Ramos (cell line): Measurements from ENCODE around the gene BTBD7.
"Not testable (repeated sequence)": the region's sequence is repeated elsewhere in the genome, so short reads cannot be mapped to it uniquely, and the experiment has no call there.

Source experiments
- in situ Hi-C: fragments of 300-500 bp; cut with MboI; formaldehyde crosslinking; loops from one replicate; pipeline ENCODE4 v1.14.3; 2022; ENCODE audit warnings: low sequenced_read_pairs; ENCODE audit not compliant: unreplicated experiment

The BTBD7 gene

GRCh38 chr14:93332853-93333630 lies at the start of gene BTBD7:
TSS of gene BTBD7 (minus strand) at chr14:93333036. CDS start at chr14:93296051, 36,985 bp downstream.
- in situ Hi-C loops = no loop called here

- in situ Hi-C loops = no loop called here
Observed at GRCh38 chr14:93381644-93382043, 48.8 kb upstream of the BTBD7 start.

- in situ Hi-C loops = no loop called here
Observed at GRCh38 chr14:93379831-93380230, 47.0 kb upstream of the BTBD7 start.

GRCh38 chr14:93375673-93376156 lies 42.9 kb upstream of the BTBD7 start:
- in situ Hi-C loops = no loop called here

- in situ Hi-C loops = no loop called here
Observed at GRCh38 chr14:93369713-93370266, 37.0 kb upstream of the BTBD7 start.

- in situ Hi-C loops = no loop called here
Observed at GRCh38 chr14:93368996-93369712, 36.3 kb upstream of the BTBD7 start.

- in situ Hi-C loops = not testable (repeated sequence)
Observed at GRCh38 chr14:93354873-93355272, 22.0 kb upstream of the BTBD7 start.

- in situ Hi-C loops = no loop called here
Observed at GRCh38 chr14:93348292-93348691, 15.5 kb upstream of the BTBD7 start.

- in situ Hi-C loops = no loop called here
Observed at GRCh38 chr14:93347850-93348249, 15.0 kb upstream of the BTBD7 start.

GRCh38 chr14:93346926-93347721 lies 14.3 kb upstream of the BTBD7 start, which contains the start of gene COX8C:
TSS of gene COX8C (plus strand) at chr14:93347182. CDS start at chr14:93347269, 87 bp downstream.
- in situ Hi-C loops = no loop called here

- in situ Hi-C loops = no loop called here
Observed at GRCh38 chr14:93343797-93344196, 11.0 kb upstream of the BTBD7 start.

- in situ Hi-C loops = no loop called here
Observed at GRCh38 chr14:93343266-93343665, 10.4 kb upstream of the BTBD7 start.

GRCh38 chr14:93337884-93338283 lies 5.0 kb upstream of the BTBD7 start:
- in situ Hi-C loops = no loop called here

GRCh38 chr14:93337143-93337753 lies 4.4 kb upstream of the BTBD7 start:
- in situ Hi-C loops = no loop called here

GRCh38 chr14:93333631-93334103 lies 831 bp upstream of the BTBD7 start:
- in situ Hi-C loops = no loop called here

- in situ Hi-C loops = no loop called here
Observed at GRCh38 chr14:93332397-93332852, 411 bp downstream of the BTBD7 start.

- in situ Hi-C loops = no loop called here
Observed at GRCh38 chr14:93331728-93332396, 974 bp downstream of the BTBD7 start.

- in situ Hi-C loops = no loop called here
Observed at GRCh38 chr14:93331002-93331727, 1.7 kb downstream of the BTBD7 start.
